Ascending aorta (tissue), 2 donors: Measurements from ENCODE around the gene YIPF6. TPM values are rescaled to one million over a fixed set of nuclear protein-coding genes. Genes with fewer than 3 reads are reported as not detected.
"Not testable (repeated sequence)": the region's sequence is repeated elsewhere in the genome, so short reads cannot be mapped to it uniquely, and the experiment has no call there.

Experiments used
- DNase-seq, 2 donors: peaks; one replicate each; pipeline ENCODE4 v3.0.0-alpha.2; 2019; ENCODE audit warnings: low spot score in 2 of 2
- H3K27ac ChIP-seq, 2 donors: fragments of 200-600 bp; sonication (generic); one replicate each; pipeline ENCODE4 v1.5.1; 2016 to 2017; ENCODE audit warnings: mild to moderate bottlenecking in 1 of 2
- H3K27me3 ChIP-seq: fragments of 200-600 bp; sonication (generic); one replicate; pipeline ENCODE4 v1.5.1; 2017
- H3K36me3 ChIP-seq, 2 donors: fragments of 200-600 bp; sonication (generic); one replicate each; pipeline ENCODE4 v1.5.1; 2016
- H3K4me1 ChIP-seq, 2 donors: fragments of 200-600 bp; sonication (generic); one replicate each; pipeline ENCODE4 v1.5.1; 2016 to 2017; ENCODE audit warnings: mild to moderate bottlenecking in 1 of 2
- H3K4me3 ChIP-seq, 2 donors: fragments of 200-600 bp; sonication (generic); one replicate each; pipeline ENCODE4 v1.5.1; 2016 to 2017; ENCODE audit warnings: mild to moderate bottlenecking in 1 of 2
- H3K9me3 ChIP-seq, 2 donors: fragments of 200-600 bp; sonication (generic); one replicate each; pipeline ENCODE4 v1.5.1; 2016
- intact Hi-C: fragments of 100-400 bp; cut with DNase I; formaldehyde crosslinking; loops from one replicate; pipeline ENCODE4 v1.15.1; 2023
- total RNA-seq: library from RNA; depleted of rRNA; stranded (reverse); fragments of >200 nt; gene quantifications from one replicate; pipeline ENCODE4 v1.1.0, GENCODE V29; 2016
- TF ChIP-seq, protein P1 (sequence below), 3 experiments: fragments of 200-600 bp in 2 of 3; fragments of 450-650 bp in 1 of 3; sonication (generic) in 2 of 3; IDR thresholded peaks; one replicate each; pipeline ENCODE4 v1.5.1; 2016 to 2019; ENCODE audit warnings: antibody characterized with exemption in 3 of 3, mild to moderate bottlenecking in 1 of 3, moderate library complexity in 1 of 3

Gene YIPF6
- total RNA-seq, 1 donor from 2014 or later = 14.4 TPM

DNA sequence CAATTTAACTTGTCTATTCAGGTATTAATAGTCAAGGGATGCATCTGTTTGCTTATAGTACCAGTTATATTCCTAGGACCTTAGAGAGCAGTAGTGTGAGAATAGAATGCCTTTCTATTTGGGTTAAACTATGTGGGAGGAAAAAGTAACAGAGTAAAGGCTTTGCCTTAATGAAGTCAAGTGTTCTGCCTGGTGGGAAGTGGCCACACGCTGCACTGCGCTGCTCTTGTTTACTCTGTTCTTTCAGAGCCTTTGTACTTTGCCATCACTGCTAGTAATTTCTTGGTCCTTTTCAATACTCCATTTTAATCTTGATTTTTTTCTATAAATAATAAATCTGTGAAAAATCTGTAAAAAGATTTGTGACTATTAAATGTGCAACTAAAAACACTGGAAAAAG lies 38.0 kb downstream of the YIPF6 start:
- Histone ChIP-seq H3K27ac (no peak overlapping the region), H3K36me3 (no peaks in the 10 kb centered on the region), H3K9me3 (no peaks in the 10 kb centered on the region), H3K4me3 (no peak overlapping the region), H3K4me1 (no peaks in the 10 kb centered on the region), H3K27me3 (no peaks in the 10 kb centered on the region)
- no peak for DNase-seq
- intact Hi-C loops = no loop called here
- TF ChIP-seq, protein P1, sequence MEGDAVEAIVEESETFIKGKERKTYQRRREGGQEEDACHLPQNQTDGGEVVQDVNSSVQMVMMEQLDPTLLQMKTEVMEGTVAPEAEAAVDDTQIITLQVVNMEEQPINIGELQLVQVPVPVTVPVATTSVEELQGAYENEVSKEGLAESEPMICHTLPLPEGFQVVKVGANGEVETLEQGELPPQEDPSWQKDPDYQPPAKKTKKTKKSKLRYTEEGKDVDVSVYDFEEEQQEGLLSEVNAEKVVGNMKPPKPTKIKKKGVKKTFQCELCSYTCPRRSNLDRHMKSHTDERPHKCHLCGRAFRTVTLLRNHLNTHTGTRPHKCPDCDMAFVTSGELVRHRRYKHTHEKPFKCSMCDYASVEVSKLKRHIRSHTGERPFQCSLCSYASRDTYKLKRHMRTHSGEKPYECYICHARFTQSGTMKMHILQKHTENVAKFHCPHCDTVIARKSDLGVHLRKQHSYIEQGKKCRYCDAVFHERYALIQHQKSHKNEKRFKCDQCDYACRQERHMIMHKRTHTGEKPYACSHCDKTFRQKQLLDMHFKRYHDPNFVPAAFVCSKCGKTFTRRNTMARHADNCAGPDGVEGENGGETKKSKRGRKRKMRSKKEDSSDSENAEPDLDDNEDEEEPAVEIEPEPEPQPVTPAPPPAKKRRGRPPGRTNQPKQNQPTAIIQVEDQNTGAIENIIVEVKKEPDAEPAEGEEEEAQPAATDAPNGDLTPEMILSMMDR (IDR thresholded peaks at IDR 0.05) = no peak

DNA sequence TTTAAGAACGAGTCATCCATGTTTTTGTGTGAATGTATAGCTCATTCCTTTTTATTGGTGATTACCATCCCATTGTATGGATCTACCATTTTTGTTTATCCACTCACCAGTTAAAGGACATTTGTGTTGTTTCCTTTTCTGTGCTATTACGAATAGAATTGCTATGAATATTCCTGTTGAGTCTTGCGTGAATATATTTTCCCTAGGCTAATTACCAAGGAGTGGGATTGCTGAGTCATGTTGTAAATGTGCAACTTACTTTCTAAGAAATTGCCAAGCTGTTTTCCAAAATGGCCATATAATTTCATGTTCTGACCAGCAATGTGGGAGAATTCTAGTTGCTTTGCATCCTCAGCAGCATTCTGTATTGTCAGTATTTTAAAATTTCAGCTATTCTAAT lies 51.3 kb downstream of the YIPF6 start:
- Histone ChIP-seq H3K27me3 (no peaks in the 10 kb centered on the region), H3K4me1 (no peaks in the 10 kb centered on the region), H3K36me3 (no peaks in the 10 kb centered on the region), H3K4me3 (no peak overlapping the region), H3K9me3 (no peaks in the 10 kb centered on the region), H3K27ac (no peak overlapping the region)
- TF ChIP-seq, protein P1 (IDR thresholded peaks at IDR 0.05) = no peak
- intact Hi-C loops = no loop called here
- DNase-seq = no peak

DNA sequence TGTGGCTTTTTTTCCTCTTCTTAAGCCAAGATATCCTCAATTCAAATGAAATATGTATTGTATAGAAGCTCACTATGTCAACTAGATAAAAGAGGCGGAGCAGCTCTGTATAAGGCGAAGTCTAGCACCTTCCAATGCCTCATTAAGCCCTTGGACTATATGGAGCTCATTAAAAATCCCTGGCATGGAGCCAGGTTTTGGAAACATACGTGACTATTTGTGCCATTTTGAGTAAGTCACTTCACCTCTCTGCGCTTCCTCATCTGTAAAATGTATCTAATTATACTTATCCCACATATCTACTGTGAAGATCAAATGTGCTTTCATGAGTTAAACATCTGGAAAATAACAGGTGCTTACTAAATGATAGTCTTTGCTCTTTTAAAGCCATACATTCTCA lies 57.2 kb downstream of the YIPF6 start:
- Histone ChIP-seq H3K36me3 (no peaks in the 10 kb centered on the region), H3K4me3 (no peak overlapping the region), H3K27ac (no peak overlapping the region), H3K4me1 (no peaks in the 10 kb centered on the region), H3K27me3 (no peaks in the 10 kb centered on the region), H3K9me3 (peaks cover 0 to under 1% of the 10 kb centered on the region in 2 donors)
- TF ChIP-seq, protein P1 (IDR thresholded peaks at IDR 0.05) = no peak
- intact Hi-C loops = no loop called here
- DNase-seq = no peak

DNA sequence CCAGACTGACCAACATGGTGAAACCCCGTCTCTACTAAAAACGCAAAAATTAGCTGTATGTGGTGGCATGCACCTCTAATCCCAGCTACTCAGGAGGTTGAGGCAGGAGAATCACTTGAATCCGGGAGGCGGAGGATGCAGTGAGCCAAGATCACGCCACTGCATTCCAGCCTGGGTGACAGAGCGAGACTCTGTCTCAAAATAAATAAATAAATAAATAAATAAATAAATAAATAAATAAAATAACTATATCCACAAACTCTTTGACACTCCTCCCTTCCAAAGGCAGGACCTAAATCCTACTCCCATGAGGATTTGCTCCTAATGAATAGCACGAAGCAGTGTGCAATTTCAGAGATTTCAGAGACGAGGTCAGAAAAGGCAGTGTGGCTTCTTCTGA lies 58.3 kb downstream of the YIPF6 start:
- H3K36me3 ChIP-seq, H3K9me3 ChIP-seq, H3K4me3 ChIP-seq, H3K27ac ChIP-seq, H3K4me1 ChIP-seq, intact Hi-C loops, H3K27me3 ChIP-seq, DNase-seq: not testable (repeated sequence)

DNA sequence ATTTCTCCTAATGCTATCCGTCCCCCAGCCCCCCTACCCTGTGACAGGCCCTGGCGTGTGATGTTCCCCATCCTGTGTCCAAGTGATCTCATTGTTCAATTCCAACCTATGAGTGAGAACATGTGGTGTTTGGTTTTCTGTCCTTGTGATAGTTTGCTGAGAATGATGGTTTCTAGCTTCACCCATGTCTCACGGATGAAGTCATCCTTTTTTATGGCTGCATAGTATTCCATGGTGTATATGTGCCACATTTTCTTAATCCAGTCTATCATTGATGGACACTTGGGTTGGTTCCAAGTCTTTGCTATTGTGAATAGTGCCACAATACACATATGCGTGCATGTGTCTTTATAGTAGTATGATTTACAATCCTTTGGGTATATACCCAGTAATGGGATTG lies 61.1 kb downstream of the YIPF6 start:
- H3K36me3 ChIP-seq, intact Hi-C loops, H3K27ac ChIP-seq, H3K9me3 ChIP-seq, H3K27me3 ChIP-seq, DNase-seq, H3K4me3 ChIP-seq, H3K4me1 ChIP-seq: not testable (repeated sequence)

DNA sequence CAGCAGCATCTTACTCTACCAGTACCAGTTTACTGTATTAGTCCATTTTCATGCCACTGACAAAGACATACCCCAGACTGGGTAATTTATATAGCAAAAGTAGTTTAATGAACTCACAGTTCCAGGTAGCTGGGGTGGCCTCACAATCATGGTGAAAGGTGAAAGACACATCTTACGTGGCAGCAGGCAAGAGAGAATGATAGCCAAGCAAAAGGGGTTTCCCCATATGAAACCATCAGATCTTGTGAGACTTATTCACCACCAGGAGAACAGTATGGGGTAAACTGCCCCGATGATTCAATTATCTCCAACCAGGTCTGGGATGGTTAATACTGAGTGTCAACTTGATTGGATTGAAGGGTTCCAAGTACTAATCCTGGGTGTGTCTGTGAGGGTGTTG lies 69.3 kb downstream of the YIPF6 start:
- H3K36me3 ChIP-seq = no peaks in the 10 kb centered on the region
- TF ChIP-seq, protein P1 (IDR thresholded peaks at IDR 0.05) = no peak
- DNase-seq = no peak
- no peaks in the 10 kb centered on the region for H3K27me3 ChIP-seq
- H3K4me3 ChIP-seq = no peak overlapping the region
- no peaks in the 10 kb centered on the region for H3K4me1 ChIP-seq
- no peaks in the 10 kb centered on the region for H3K9me3 ChIP-seq
- intact Hi-C loops = no loop called here
- no peak overlapping the region for H3K27ac ChIP-seq

DNA sequence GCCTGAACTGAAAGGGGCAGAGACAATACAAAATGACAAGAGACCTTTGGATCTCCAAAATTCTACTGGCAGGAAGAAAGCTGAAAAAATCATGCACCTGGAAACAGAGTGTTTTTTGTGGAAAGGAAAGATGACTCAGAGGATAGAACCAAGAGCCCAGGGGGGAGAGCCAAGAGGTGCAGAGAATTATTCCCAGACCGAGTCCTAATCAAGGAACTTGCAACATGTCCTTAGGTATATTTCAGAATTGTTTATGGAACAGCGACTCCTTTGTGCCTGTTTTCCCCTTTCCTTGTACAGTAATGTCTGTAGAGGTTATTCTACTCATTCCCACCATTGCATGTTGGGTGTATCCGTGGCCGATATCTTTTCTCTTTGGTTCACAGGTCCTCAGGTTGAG lies 71.7 kb downstream of the YIPF6 start:
- TF ChIP-seq, protein P1 (IDR thresholded peaks at IDR 0.05) = no peak
- H3K4me3 ChIP-seq = no peak overlapping the region
- no peaks in the 10 kb centered on the region for H3K4me1 ChIP-seq
- intact Hi-C loops = no loop called here
- no peaks in the 10 kb centered on the region for H3K9me3 ChIP-seq
- no peak for DNase-seq
- no peak overlapping the region for H3K27ac ChIP-seq
- no peaks in the 10 kb centered on the region for H3K36me3 ChIP-seq
- no peaks in the 10 kb centered on the region for H3K27me3 ChIP-seq
